DMS79 treated with DMSO at 0.1 percent for 48 hours (cell line): ENCODE results near the gene FAIM.
A peak's percentile ranks its signal among the peaks of the same experiment; 100 is the strongest.
"Not testable (repeated sequence)": the region's sequence is repeated elsewhere in the genome, so short reads cannot be mapped to it uniquely, and the experiment has no call there.

Experiments used
- DNase-seq: peaks from one replicate; lab custom pipeline; 2025; lab: John Stamatoyannopoulos, UW

FAIM gene

GRCh38 chr3:138601661-138602060, 6.9 kb upstream of the FAIM start:
- not testable (repeated sequence) for DNase-seq

- not testable (repeated sequence) for DNase-seq
Measured at GRCh38 chr3:138604106-138604595, 4.4 kb upstream of the FAIM start.

- DNase-seq: no peak
Measured at GRCh38 chr3:138609898-138610266, 1.3 kb downstream of the FAIM start.

- DNase-seq: no peak
Measured at GRCh38 chr3:138615462-138615861, 6.9 kb downstream of the FAIM start.

GRCh38 chr3:138620431-138620830, 11.9 kb downstream of the FAIM start:
- DNase-seq: no peak

- no peak for DNase-seq
Measured at GRCh38 chr3:138624518-138624917, 15.9 kb downstream of the FAIM start.

- no peak for DNase-seq
Measured at GRCh38 chr3:138625707-138626365, 17.3 kb downstream of the FAIM start.

- no peak for DNase-seq
Measured at GRCh38 chr3:138629526-138629925, 21.0 kb downstream of the FAIM start.

GRCh38 chr3:138638641-138639040, 30.1 kb downstream of the FAIM start:
- no peak for DNase-seq

- no peak for DNase-seq
Measured at GRCh38 chr3:138640537-138640936, 32.0 kb downstream of the FAIM start.

GRCh38 chr3:138642226-138642926, 33.8 kb downstream of the FAIM start:
- no peak for DNase-seq

- DNase-seq: no peak
Measured at GRCh38 chr3:138642927-138643253, 34.3 kb downstream of the FAIM start.

GRCh38 chr3:138646008-138646407, 37.4 kb downstream of the FAIM start:
- no peak for DNase-seq

- DNase-seq: no peak
Measured at GRCh38 chr3:138646513-138646912, 37.9 kb downstream of the FAIM start.

GRCh38 chr3:138649134-138649533, 40.6 kb downstream of the FAIM start:
- DNase-seq: no peak

GRCh38 chr3:138653567-138653966, 45.0 kb downstream of the FAIM start:
- DNase-seq: no peak

GRCh38 chr3:138657508-138657907, 48.9 kb downstream of the FAIM start:
- no peak for DNase-seq

GRCh38 chr3:138668107-138668506, 59.5 kb downstream of the FAIM start:
- no peak for DNase-seq

GRCh38 chr3:138670407-138670806, 61.8 kb downstream of the FAIM start:
- DNase-seq: peak; percentile 50

GRCh38 chr3:138673641-138674530, 65.3 kb downstream of the FAIM start:
- no peak for DNase-seq

GRCh38 chr3:138675393-138675792, 66.8 kb downstream of the FAIM start:
- DNase-seq: no peak

- DNase-seq: no peak
Measured at GRCh38 chr3:138678086-138678485, 69.5 kb downstream of the FAIM start.

GRCh38 chr3:138678874-138679392, 70.4 kb downstream of the FAIM start:
- DNase-seq: no peak
